ENCODE measurements around the gene ABCC4.

ABCC4 gene

GRCh38 chr13:95150555-95150954 is 150.7 kb downstream of the ABCC4 start:
- DNase-seq = no peak

GRCh38 chr13:95146486-95146885 is 154.8 kb downstream of the ABCC4 start:
- no peak for DNase-seq

- no peak for DNase-seq
Measured at GRCh38 chr13:95145587-95145986, 155.7 kb downstream of the ABCC4 start.

- no peak for DNase-seq
Measured at GRCh38 chr13:95140502-95140901, 160.7 kb downstream of the ABCC4 start.

GRCh38 chr13:95138876-95139585 is 162.2 kb downstream of the ABCC4 start:
- DNase-seq = no peak

GRCh38 chr13:95137096-95137495 is 164.2 kb downstream of the ABCC4 start:
- no peak for DNase-seq

GRCh38 chr13:95136638-95137037 is 164.6 kb downstream of the ABCC4 start:
- no peak for DNase-seq

GRCh38 chr13:95133498-95133897 is 167.8 kb downstream of the ABCC4 start:
- DNase-seq = no peak

- no peak for DNase-seq
Measured at GRCh38 chr13:95129004-95129403, 172.2 kb downstream of the ABCC4 start.

GRCh38 chr13:95128045-95128643 is 173.1 kb downstream of the ABCC4 start:
- no peak for DNase-seq

- no peak for DNase-seq
Measured at GRCh38 chr13:95124959-95125358, 176.3 kb downstream of the ABCC4 start.

GRCh38 chr13:95123726-95124125 is 177.5 kb downstream of the ABCC4 start:
- DNase-seq = no peak

- DNase-seq = no peak
Measured at GRCh38 chr13:95122063-95122462, 179.2 kb downstream of the ABCC4 start.

- no peak for DNase-seq
Measured at GRCh38 chr13:95121516-95121915, 179.7 kb downstream of the ABCC4 start.

GRCh38 chr13:95120650-95121049 is 180.6 kb downstream of the ABCC4 start:
- no peak for DNase-seq

- no peak for DNase-seq
Measured at GRCh38 chr13:95118541-95119324, 182.5 kb downstream of the ABCC4 start.

- no peak for DNase-seq
Measured at GRCh38 chr13:95117092-95117491, 184.2 kb downstream of the ABCC4 start.

- DNase-seq = no peak
Measured at GRCh38 chr13:95115525-95115924, 185.7 kb downstream of the ABCC4 start.

- no peak for DNase-seq
Measured at GRCh38 chr13:95113601-95114000, 187.7 kb downstream of the ABCC4 start.

GRCh38 chr13:95112883-95113282 is 188.4 kb downstream of the ABCC4 start:
- DNase-seq = no peak

GRCh38 chr13:95111608-95112007 is 189.6 kb downstream of the ABCC4 start:
- no peak for DNase-seq

GRCh38 chr13:95106562-95106961 is 194.7 kb downstream of the ABCC4 start:
- no peak for DNase-seq

- DNase-seq = no peak
Measured at GRCh38 chr13:95100525-95101433, 200.5 kb downstream of the ABCC4 start.
